Fibroblast of pulmonary artery (primary cell): ENCODE measurements around the gene NUB1.

Experiments
- DNase-seq: peaks from one replicate; pipeline ENCODE4 v3.0.0-alpha.2; 2010; ENCODE audit warnings: low read depth
- H3K4me3 ChIP-seq: replicated peaks from 2 replicates; pipeline ENCODE4 v1.5.1; 2011; ENCODE audit warnings: low read depth, mild to moderate bottlenecking, control low read depth, low read length, moderate library complexity
- CTCF ChIP-seq: IDR thresholded peaks from 2 replicates; pipeline ENCODE4 v1.5.1; 2011; ENCODE audit warnings: mild to moderate bottlenecking, control low read depth, low read length, inconsistent platforms; ENCODE audit errors: missing control alignments

The NUB1 gene

GRCh38 chr7:151379534-151380198 lies 38.1 kb downstream of the NUB1 start:
- DNase-seq, result no peak
- TF ChIP-seq CTCF, result no peak
- H3K4me3 ChIP-seq, result no peak overlapping the region

- TF ChIP-seq CTCF, result no peak
These were observed 38.8 kb downstream of the NUB1 start for GRCh38 chr7:151380199-151381097.

GRCh38 chr7:151381098-151381347 lies 39.4 kb downstream of the NUB1 start:
- no peak overlapping the region for H3K4me3 ChIP-seq
- no peak for DNase-seq
- no peak for TF ChIP-seq CTCF

More at GRCh38 chr7:151380199-151381097, 38.8 kb downstream of the NUB1 start:
- no peak for DNase-seq
- H3K4me3 ChIP-seq, result no peak overlapping the region

GRCh38 chr7:151381348-151382078 lies 39.9 kb downstream of the NUB1 start:
- H3K4me3 ChIP-seq, result no peak overlapping the region
- no peak for TF ChIP-seq CTCF
- DNase-seq, result no peak

- no peak for DNase-seq
- TF ChIP-seq CTCF, result no peak
- H3K4me3 ChIP-seq, result no peak overlapping the region
These were observed 40.7 kb downstream of the NUB1 start for GRCh38 chr7:151382079-151382885.

- DNase-seq, result no peak
- no peak for TF ChIP-seq CTCF
- H3K4me3 ChIP-seq, result no peak overlapping the region
These were observed 42.2 kb downstream of the NUB1 start for GRCh38 chr7:151383638-151384351.
